NCI-H510A treated with DMSO at 0.1 percent for 48 hours (cell line): ENCODE data around the gene CTBP1.

ENCODE experiments used
- DNase-seq: peaks from one replicate; lab custom pipeline; 2025; lab: John Stamatoyannopoulos, UW

CTBP1 gene

GRCh38 chr4:1249731-1250526 is 999 bp upstream of the CTBP1 start:
- no peak for DNase-seq

DNA sequence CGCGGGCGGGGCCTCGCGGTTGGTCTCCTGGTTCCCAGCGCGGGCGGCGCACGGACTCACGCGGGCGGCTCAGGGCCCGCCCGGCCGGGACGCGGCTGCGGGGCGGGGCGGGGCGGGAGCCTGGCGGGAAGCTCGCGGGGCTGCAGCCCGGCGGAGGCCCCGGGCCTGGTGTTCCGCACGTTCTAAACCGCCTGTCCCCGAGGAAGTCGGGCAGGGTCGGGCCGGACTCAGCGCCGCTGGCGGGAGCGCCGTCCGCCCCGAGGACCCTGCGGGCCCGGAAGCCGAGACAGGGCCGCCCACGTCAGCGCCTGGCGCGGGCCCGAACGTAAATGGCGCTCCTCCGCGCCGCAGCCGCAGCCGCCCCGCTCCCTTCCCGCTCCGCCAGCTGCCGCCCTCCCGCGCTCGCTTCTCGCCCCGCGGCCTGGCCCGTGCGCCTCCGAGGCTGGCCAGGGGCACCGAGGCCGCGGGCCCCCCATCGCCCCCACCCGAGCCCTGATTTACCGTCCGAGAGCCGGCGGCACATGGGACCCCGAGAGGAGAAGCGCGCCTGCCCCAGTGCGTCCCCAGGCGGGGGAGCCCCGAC is 309 bp upstream of the CTBP1 start:
- peak; percentile 7 for DNase-seq

DNA sequence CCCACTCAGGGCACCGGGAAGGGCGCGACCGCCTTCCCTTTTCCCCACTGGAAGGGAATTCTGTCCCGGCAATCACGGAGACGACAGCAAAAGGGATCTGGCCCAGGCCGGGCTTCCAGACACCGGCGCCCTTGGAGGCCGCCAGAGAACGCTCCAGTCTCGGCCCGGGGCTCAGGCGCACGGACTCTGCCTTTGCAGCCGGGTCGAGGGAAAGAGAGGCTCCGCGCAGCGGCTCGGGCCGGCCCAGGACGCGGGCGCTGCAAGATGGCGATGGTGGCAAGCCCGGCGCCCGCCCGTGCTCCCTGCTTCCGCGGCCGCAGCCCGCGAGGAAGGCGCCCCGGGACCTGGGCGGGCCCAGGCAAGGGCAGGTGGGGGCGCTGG is 1.1 kb downstream of the CTBP1 start:
- no peak for DNase-seq

DNA sequence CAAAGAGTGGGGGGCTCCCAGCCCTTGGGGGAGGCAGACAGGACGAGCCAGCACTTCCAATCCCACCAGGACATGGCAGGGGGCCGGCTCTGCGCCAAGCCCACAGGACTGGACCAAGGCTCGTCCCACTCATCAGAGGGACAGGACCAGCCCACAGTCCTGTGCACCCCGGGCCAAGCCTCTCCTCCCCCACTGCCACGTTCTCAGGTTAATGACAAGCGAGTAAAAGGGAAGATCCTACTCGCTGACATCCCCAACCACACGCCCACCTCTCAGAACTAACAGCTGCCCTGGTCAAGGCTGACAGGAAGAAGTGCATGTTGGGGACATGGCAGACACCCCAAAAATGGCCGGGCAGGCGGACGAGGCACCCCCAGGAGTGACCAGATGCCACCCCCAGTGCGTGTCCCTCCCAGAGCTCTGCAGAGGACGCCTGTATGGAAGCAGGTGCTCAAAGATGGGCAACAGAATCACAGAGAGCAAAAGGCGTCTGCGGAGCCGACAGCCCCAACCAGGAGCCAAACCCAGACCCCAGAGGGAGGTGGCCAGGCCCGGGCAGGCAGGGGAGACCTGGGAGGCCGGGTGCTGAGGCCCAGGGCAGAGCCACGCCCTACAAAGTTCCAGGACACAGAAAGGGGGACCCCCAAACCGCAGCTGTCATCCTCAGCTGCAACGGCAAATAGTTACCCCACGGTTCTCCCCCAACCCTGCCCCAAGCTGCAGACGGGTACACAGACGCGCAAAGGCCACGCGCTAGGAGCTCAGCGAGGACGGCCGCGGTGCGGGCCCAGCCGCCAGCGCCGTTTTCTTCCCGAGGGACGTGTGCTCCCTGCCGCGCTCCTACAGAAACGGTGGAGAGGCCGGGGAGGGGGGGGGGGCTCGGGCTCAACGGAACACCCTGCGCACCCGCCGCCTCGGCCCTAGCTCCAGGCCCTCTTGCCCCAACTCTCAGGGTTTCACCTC is 1.7 kb downstream of the CTBP1 start:
- no peak for DNase-seq

- DNase-seq = no peak
Measured at GRCh38 chr4:1246111-1246881, 2.6 kb downstream of the CTBP1 start.

DNA sequence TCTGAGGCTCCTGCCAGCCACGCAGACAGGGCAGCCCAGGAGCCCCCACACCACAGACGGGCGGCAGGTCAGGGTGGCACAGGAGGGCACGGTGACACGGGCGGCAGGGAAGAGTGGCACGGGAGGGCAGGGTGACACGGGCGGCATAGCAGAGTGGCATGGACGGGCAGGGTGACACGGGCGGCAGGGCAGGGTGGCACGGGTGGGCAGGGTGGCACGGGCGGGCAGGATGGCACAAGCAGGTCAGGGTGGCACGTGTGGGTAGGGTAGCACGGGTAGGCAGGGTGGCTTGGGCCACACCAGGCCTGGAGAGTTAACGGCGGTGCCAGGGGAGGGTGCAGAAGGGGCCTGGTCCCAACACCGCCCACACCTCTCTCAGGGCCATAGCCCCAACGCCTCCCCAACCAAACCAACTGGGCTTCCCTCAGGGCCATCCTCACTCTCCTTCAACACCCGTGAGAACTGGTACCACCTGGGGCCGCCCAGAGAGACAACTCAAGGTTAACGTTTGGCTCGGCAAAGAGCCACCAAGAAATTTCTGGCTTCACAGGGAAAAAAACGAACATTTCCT is 3.4 kb downstream of the CTBP1 start:
- no peak for DNase-seq

GRCh38 chr4:1244978-1245471 is 3.9 kb downstream of the CTBP1 start:
- no peak for DNase-seq

- DNase-seq = no peak
Measured at GRCh38 chr4:1244081-1244977, 4.6 kb downstream of the CTBP1 start.

GRCh38 chr4:1243451-1244080 is 5.4 kb downstream of the CTBP1 start:
- no peak for DNase-seq

- no peak for DNase-seq
Measured at GRCh38 chr4:1242506-1243450, 6.2 kb downstream of the CTBP1 start.

- no peak for DNase-seq
Measured at GRCh38 chr4:1241936-1242505, 6.9 kb downstream of the CTBP1 start.

DNA sequence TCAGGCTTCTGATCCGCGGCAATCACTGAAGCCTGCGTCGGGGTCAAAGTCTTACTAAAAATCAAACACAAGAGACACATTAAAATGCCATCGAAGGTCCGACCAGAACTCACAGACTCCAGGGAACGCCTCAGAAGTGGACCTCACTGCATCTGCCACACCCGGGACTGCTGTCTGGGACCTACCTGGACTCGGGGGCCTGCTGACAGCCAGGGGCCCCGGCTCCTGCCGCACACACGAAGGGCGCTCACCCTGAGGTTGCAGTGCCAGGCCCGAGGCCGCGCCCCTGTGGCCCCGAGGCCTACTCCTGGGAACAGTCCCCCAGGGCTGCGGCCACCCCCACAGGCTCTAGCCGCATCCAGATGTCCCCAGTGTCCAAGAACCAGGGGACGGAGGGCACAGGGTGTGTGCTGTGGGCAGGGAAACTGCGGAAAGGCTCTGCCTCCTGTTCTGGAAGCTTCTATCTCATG is 7.4 kb downstream of the CTBP1 start:
- DNase-seq = no peak

GRCh38 chr4:1240721-1241465 is 8.0 kb downstream of the CTBP1 start:
- DNase-seq = no peak

- no peak for DNase-seq
Measured at GRCh38 chr4:1239950-1240307, 9.0 kb downstream of the CTBP1 start.

DNA sequence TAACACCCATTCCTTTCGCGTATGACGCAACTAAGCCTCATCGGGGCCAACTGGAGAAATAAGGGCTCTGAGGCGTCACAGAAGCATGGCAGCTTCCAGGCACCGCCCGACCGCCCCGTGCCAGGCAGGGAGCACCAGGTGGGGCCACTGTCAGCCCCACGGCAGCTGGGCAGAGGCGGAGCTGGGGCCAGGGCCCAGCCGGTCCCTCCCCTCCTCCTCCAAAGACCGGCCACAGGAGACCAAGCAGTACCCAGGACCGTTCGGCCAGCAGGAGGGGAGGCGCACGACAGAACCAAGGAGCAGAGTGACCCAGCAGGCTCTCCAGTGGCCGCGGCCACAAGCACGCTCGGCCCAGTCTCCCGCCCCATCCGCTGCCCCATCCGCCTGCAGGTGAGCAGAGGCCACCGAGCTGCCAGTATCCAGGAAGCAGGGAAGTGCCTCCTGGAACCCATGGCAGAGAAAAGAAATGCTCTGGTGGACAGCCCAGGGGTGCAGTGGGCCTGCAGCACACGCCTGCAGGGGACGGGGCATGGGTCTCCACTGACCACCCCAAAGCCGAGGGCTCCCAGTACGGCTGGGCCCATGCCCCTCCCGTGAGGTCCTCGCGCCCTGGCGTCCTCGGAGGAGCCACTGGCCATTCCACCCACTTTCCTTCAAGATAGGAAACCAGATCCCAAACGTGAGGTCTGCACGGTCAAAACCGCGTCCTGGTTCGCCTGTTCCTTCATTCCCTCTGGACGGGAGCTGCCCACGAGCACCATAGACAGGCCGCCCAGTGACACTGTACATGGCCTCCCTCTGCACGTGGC is 9.6 kb downstream of the CTBP1 start:
- DNase-seq = no peak

- no peak for DNase-seq
Measured at GRCh38 chr4:1238676-1239000, 10.3 kb downstream of the CTBP1 start.
